ENCODE measurements around the gene LAMP5.

DNA sequence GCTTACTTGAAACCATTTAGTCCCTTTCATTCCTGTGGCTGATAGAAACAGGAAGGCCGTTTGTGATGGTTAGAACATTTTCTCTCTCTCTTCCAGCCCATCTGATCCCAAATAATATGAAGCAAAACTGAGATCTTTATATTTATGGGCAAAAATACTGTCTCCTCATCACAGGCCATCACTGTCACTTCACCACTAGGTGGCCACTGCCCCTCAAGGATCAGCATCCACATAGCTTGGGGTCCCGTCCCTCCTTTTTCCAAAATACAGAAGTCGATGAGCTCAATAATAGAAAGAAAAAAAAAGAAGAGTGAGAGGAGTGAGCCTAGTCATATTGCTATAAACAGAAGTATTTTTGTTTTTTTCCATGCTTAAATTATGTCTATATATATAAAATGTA lies 46.4 kb upstream of the LAMP5 start:
- TF ChIP-seq, protein P1, sequence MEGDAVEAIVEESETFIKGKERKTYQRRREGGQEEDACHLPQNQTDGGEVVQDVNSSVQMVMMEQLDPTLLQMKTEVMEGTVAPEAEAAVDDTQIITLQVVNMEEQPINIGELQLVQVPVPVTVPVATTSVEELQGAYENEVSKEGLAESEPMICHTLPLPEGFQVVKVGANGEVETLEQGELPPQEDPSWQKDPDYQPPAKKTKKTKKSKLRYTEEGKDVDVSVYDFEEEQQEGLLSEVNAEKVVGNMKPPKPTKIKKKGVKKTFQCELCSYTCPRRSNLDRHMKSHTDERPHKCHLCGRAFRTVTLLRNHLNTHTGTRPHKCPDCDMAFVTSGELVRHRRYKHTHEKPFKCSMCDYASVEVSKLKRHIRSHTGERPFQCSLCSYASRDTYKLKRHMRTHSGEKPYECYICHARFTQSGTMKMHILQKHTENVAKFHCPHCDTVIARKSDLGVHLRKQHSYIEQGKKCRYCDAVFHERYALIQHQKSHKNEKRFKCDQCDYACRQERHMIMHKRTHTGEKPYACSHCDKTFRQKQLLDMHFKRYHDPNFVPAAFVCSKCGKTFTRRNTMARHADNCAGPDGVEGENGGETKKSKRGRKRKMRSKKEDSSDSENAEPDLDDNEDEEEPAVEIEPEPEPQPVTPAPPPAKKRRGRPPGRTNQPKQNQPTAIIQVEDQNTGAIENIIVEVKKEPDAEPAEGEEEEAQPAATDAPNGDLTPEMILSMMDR (IDR thresholded peaks at IDR 0.05): peak in 1 of 2 donors; percentile 3
- TF ChIP-seq POLR2A (IDR thresholded peaks at IDR 0.05): no peak
- TF ChIP-seq EP300 (IDR thresholded peaks at IDR 0.05): no peak

Measured in suprapubic skin (tissue), 3 donors.